Mammary epithelial cell (primary cell): ENCODE data around the gene TLCD5.

ENCODE experiments used
- CTCF ChIP-seq, 2 donors: IDR thresholded peaks in 1 of 2; conservative IDR thresholded peaks in 1 of 2; 2 replicates each; pipeline ENCODE4 v1.5.1; 2011 to 2012; ENCODE audit warnings: inconsistent platforms in 2 of 2, low read length in 2 of 2, mild to moderate bottlenecking in 2 of 2, control low read depth in 1 of 2, low read depth in 1 of 2; ENCODE audit not compliant: insufficient read depth in 1 of 2; ENCODE audit errors: extremely low read depth in 1 of 2
- EZH2 ChIP-seq: IDR thresholded peaks from 2 replicates; pipeline ENCODE4 v1.6.1; 2012; ENCODE audit warnings: low read length, inconsistent platforms, borderline replicate concordance

- no peak for TF ChIP-seq CTCF (conservative IDR thresholded peaks at IDR 0.05 in 1 of 2, IDR thresholded peaks at IDR 0.05 in 1 of 2; ENCODE audit: extremely low read depth in 1 of 2, insufficient read depth in 1 of 2, low read depth in 1 of 2, low read length in 2 of 2)
- TF ChIP-seq EZH2 = no peak
These were observed 14.3 kb downstream of the TLCD5 start for GRCh38 chr11:120339394-120339890.
